ENCODE measurements around the gene TKFC.

Gene TKFC

DNA sequence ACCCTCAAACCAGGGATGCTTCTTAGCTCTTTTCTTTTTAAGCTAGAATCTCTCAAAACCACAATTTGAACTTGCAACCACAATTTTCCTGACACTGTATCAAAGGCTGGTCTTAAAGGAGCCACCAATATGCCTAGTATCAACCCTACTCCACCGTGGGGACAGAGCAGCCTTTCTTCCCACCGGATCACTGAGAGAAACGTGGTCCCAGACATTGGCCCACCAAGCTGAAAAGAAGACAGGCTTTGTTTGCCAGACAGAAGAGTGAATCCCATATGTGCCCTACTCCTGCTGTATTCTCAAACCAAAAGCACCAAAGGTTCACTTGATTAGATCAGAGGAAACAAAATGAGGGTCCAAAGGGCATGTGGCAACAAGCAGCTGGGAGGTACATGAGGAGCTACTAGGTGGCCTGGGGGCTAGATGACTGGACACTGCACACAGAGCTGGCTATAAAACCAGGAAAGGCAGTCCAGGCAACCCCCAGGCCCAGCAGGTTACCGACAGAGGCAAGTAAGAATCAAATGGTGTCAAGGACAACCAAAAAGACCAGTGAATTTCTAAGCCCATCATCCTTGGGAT is 34.3 kb upstream of the TKFC start:
- no peak overlapping the region for H3K4me2 ChIP-seq (ENCODE audit: low read length, poor library complexity, severe bottlenecking)
- peaks cover 26% of the 10 kb centered on the region for H3K4me1 ChIP-seq (ENCODE audit: control insufficient read depth, insufficient read depth, low read depth, low read length)
- H2BK5ac ChIP-seq (ENCODE audit: low read depth, low read length, poor library complexity, severe bottlenecking): no peak overlapping the region
- H3K36me3 ChIP-seq (ENCODE audit: control insufficient read depth in 1 of 2, insufficient read depth in 2 of 2, low read depth in 1 of 2, low read length in 2 of 2): peaks cover 52 to 54% of the 10 kb centered on the region in 2 experiments
- H2BK12ac ChIP-seq (ENCODE audit: low read length in 2 of 2): no peak overlapping the region
- H3K79me1 ChIP-seq (replicated peaks; ENCODE audit: low read length, poor library complexity, severe bottlenecking): peaks cover 11% of the 10 kb centered on the region
- H4K91ac ChIP-seq (ENCODE audit: low read length): no peak overlapping the region
- H4K8ac ChIP-seq (ENCODE audit: low read length): no peak overlapping the region
- no peak overlapping the region for H2BK120ac ChIP-seq (ENCODE audit: low read depth, low read length)
- no peak overlapping the region for H2AK5ac ChIP-seq (ENCODE audit: low read length, severe bottlenecking)
- H2BK15ac ChIP-seq (ENCODE audit: low read depth, poor library complexity, severe bottlenecking): no peak overlapping the region
- no peak overlapping the region for H3K4ac ChIP-seq (ENCODE audit: low read depth in 1 of 2, low read length in 2 of 2)
- WGBS: 97% methylated on average over 4 of the region's 4 CpGs
- H3K14ac ChIP-seq (ENCODE audit: low read length in 2 of 2): no peak overlapping the region
- DNase-seq: no peak
- peak overlapping the region; percentile 70 for H3K9ac ChIP-seq (ENCODE audit: low read length)
- H3K18ac ChIP-seq (ENCODE audit: low read depth in 1 of 2, low read length in 2 of 2): no peak overlapping the region
- H2AFZ ChIP-seq (ENCODE audit: low read depth, low read length): no peak overlapping the region
- H3K9me3 ChIP-seq (ENCODE audit: control insufficient read depth, low read length): no peaks in the 10 kb centered on the region
- H3K27ac ChIP-seq (ENCODE audit: low read length, poor library complexity, severe bottlenecking): peak overlapping the region; percentile 13
- H3K23ac ChIP-seq (ENCODE audit: low read length in 2 of 2): no peak overlapping the region
- peaks cover 0 to under 1% of the 10 kb centered on the region in 2 experiments for H3K27me3 ChIP-seq (ENCODE audit: control insufficient read depth in 1 of 2, insufficient read depth in 1 of 2, low read length in 2 of 2)
- H3K4me3 ChIP-seq (ENCODE audit: insufficient read depth in 1 of 2, low read depth in 1 of 2, low read length in 2 of 2): peak overlapping the region in 1 of 2 experiments; percentile 17

DNA sequence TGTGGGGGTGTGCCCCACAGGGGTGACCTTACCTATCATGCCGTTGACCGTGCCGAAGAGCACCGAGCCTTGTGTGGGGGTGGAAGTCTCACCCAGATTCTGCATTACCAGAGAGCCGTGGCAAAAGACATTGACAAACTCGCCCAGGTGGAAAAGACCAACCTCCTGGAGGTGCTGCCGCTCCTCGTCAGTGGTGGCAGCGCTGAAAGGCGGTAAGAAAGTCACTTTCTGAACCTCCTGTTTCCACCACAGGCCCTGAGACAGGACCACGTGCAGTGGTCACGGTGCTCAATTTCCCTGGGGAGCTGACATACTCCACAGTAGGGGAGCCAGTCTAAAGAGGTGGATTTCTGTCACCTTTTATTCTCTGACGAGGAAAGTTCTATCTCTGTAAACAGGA is 30.5 kb upstream of the TKFC start:
- H3K18ac ChIP-seq (ENCODE audit: low read depth in 1 of 2, low read length in 2 of 2): no peak overlapping the region
- no peak overlapping the region for H3K14ac ChIP-seq (ENCODE audit: low read length in 2 of 2)
- H3K9me3 ChIP-seq (ENCODE audit: control insufficient read depth, low read length): no peaks in the 10 kb centered on the region
- H4K8ac ChIP-seq (ENCODE audit: low read length): no peak overlapping the region
- no peak for DNase-seq
- H3K9ac ChIP-seq (ENCODE audit: low read length): no peak overlapping the region
- H2BK120ac ChIP-seq (ENCODE audit: low read depth, low read length): no peak overlapping the region
- WGBS: 97% methylated on average over 13 of the region's 13 CpGs
- H3K4me3 ChIP-seq (ENCODE audit: insufficient read depth in 1 of 2, low read depth in 1 of 2, low read length in 2 of 2): no peak overlapping the region
- no peak overlapping the region for H2AK5ac ChIP-seq (ENCODE audit: low read length, severe bottlenecking)
- H3K4me1 ChIP-seq (ENCODE audit: control insufficient read depth, insufficient read depth, low read depth, low read length): peaks cover 4% of the 10 kb centered on the region
- H3K79me1 ChIP-seq (replicated peaks; ENCODE audit: low read length, poor library complexity, severe bottlenecking): peaks cover 24% of the 10 kb centered on the region
- no peak overlapping the region for H3K4me2 ChIP-seq (ENCODE audit: low read length, poor library complexity, severe bottlenecking)
- no peak overlapping the region for H3K23ac ChIP-seq (ENCODE audit: low read length in 2 of 2)
- H2AFZ ChIP-seq (ENCODE audit: low read depth, low read length): no peak overlapping the region
- H2BK5ac ChIP-seq (ENCODE audit: low read depth, low read length, poor library complexity, severe bottlenecking): no peak overlapping the region
- no peak overlapping the region for H4K91ac ChIP-seq (ENCODE audit: low read length)
- H2BK12ac ChIP-seq (ENCODE audit: low read length in 2 of 2): no peak overlapping the region
- no peak overlapping the region for H2BK15ac ChIP-seq (ENCODE audit: low read depth, poor library complexity, severe bottlenecking)
- H3K36me3 ChIP-seq (ENCODE audit: control insufficient read depth in 1 of 2, insufficient read depth in 2 of 2, low read depth in 1 of 2, low read length in 2 of 2): peaks cover 79 to 87% of the 10 kb centered on the region in 2 experiments
- no peak overlapping the region for H3K4ac ChIP-seq (ENCODE audit: low read depth in 1 of 2, low read length in 2 of 2)
- no peaks in the 10 kb centered on the region for H3K27me3 ChIP-seq (ENCODE audit: control insufficient read depth in 1 of 2, insufficient read depth in 1 of 2, low read length in 2 of 2)
- H3K27ac ChIP-seq (ENCODE audit: low read length, poor library complexity, severe bottlenecking): no peak overlapping the region

DNA sequence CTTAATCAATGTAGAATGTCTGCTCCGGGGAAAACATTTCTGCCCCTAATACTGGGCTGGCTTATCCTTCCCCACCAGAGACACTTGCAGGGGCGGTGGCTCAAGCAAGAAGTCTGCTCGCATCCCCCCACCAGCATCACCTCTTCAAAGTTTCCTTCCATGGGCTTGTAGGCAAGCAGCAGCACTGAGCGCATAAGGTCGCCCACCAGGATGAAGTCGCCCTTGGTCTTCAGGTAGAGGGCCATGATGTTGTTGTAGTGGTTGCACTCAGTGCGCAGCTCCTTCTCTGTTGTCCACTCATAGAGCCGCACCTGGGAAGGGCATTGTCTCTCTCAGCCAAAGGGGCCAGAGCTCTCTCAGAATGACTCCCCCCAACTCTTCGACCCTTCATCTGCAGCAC is 29.3 kb upstream of the TKFC start:
- H2AFZ ChIP-seq (ENCODE audit: low read depth, low read length): no peak overlapping the region
- peaks cover under 1% of the 10 kb centered on the region for H3K4me1 ChIP-seq (ENCODE audit: control insufficient read depth, insufficient read depth, low read depth, low read length)
- no peak overlapping the region for H3K18ac ChIP-seq (ENCODE audit: low read depth in 1 of 2, low read length in 2 of 2)
- H3K4ac ChIP-seq (ENCODE audit: low read depth in 1 of 2, low read length in 2 of 2): no peak overlapping the region
- WGBS: 97% methylated on average over 8 of the region's 9 CpGs
- no peak overlapping the region for H3K14ac ChIP-seq (ENCODE audit: low read length in 2 of 2)
- H3K9ac ChIP-seq (ENCODE audit: low read length): no peak overlapping the region
- no peak overlapping the region for H2BK5ac ChIP-seq (ENCODE audit: low read depth, low read length, poor library complexity, severe bottlenecking)
- H3K4me2 ChIP-seq (ENCODE audit: low read length, poor library complexity, severe bottlenecking): no peak overlapping the region
- H4K91ac ChIP-seq (ENCODE audit: low read length): no peak overlapping the region
- peaks cover 34% of the 10 kb centered on the region for H3K79me1 ChIP-seq (replicated peaks; ENCODE audit: low read length, poor library complexity, severe bottlenecking)
- no peak overlapping the region for H3K27ac ChIP-seq (ENCODE audit: low read length, poor library complexity, severe bottlenecking)
- H2AK5ac ChIP-seq (ENCODE audit: low read length, severe bottlenecking): no peak overlapping the region
- H3K27me3 ChIP-seq (ENCODE audit: control insufficient read depth in 1 of 2, insufficient read depth in 1 of 2, low read length in 2 of 2): no peaks in the 10 kb centered on the region
- no peak overlapping the region for H2BK15ac ChIP-seq (ENCODE audit: low read depth, poor library complexity, severe bottlenecking)
- H3K23ac ChIP-seq (ENCODE audit: low read length in 2 of 2): no peak overlapping the region
- H2BK120ac ChIP-seq (ENCODE audit: low read depth, low read length): no peak overlapping the region
- DNase-seq: no peak
- H2BK12ac ChIP-seq (ENCODE audit: low read length in 2 of 2): no peak overlapping the region
- H4K8ac ChIP-seq (ENCODE audit: low read length): no peak overlapping the region
- H3K36me3 ChIP-seq (ENCODE audit: control insufficient read depth in 1 of 2, insufficient read depth in 2 of 2, low read depth in 1 of 2, low read length in 2 of 2): peaks cover 86 to 96% of the 10 kb centered on the region in 2 experiments
- H3K4me3 ChIP-seq (ENCODE audit: insufficient read depth in 1 of 2, low read depth in 1 of 2, low read length in 2 of 2): no peak overlapping the region
- H3K9me3 ChIP-seq (ENCODE audit: control insufficient read depth, low read length): no peaks in the 10 kb centered on the region

GRCh38 chr11:61305417-61305816 is 27.6 kb upstream of the TKFC start:
- Histone ChIP-seq H3K9me3 (ENCODE audit: control insufficient read depth, low read length) (no peaks in the 10 kb centered on the region), H4K8ac (ENCODE audit: low read length) (no peak overlapping the region), H3K23ac (ENCODE audit: low read length in 2 of 2) (no peak overlapping the region), H3K36me3 (ENCODE audit: control insufficient read depth in 1 of 2, insufficient read depth in 2 of 2, low read depth in 1 of 2, low read length in 2 of 2) (peaks cover 84 to 96% of the 10 kb centered on the region in 2 experiments), H2AFZ (ENCODE audit: low read depth, low read length) (no peak overlapping the region), H2AK5ac (ENCODE audit: low read length, severe bottlenecking) (no peak overlapping the region), H3K14ac (ENCODE audit: low read length in 2 of 2) (no peak overlapping the region), H4K91ac (ENCODE audit: low read length) (no peak overlapping the region), H3K4me2 (ENCODE audit: low read length, poor library complexity, severe bottlenecking) (no peak overlapping the region), H2BK120ac (ENCODE audit: low read depth, low read length) (no peak overlapping the region), H3K4me1 (ENCODE audit: control insufficient read depth, insufficient read depth, low read depth, low read length) (no peaks in the 10 kb centered on the region), H3K79me1 (replicated peaks; ENCODE audit: low read length, poor library complexity, severe bottlenecking) (peaks cover 47% of the 10 kb centered on the region), H3K27ac (ENCODE audit: low read length, poor library complexity, severe bottlenecking) (no peak overlapping the region), H2BK5ac (ENCODE audit: low read depth, low read length, poor library complexity, severe bottlenecking) (no peak overlapping the region), H2BK15ac (ENCODE audit: low read depth, poor library complexity, severe bottlenecking) (no peak overlapping the region), H3K18ac (ENCODE audit: low read depth in 1 of 2, low read length in 2 of 2) (no peak overlapping the region), H3K9ac (ENCODE audit: low read length) (no peak overlapping the region), H3K4ac (ENCODE audit: low read depth in 1 of 2, low read length in 2 of 2) (no peak overlapping the region), H3K4me3 (ENCODE audit: insufficient read depth in 1 of 2, low read depth in 1 of 2, low read length in 2 of 2) (no peak overlapping the region), H2BK12ac (ENCODE audit: low read length in 2 of 2) (no peak overlapping the region), H3K27me3 (ENCODE audit: control insufficient read depth in 1 of 2, insufficient read depth in 1 of 2, low read length in 2 of 2) (no peaks in the 10 kb centered on the region)
- WGBS: 97% methylated on average over 7 of the region's 7 CpGs
- no peak for DNase-seq

Measured in mesenchymal stem cell (in vitro differentiated cells and primary cell).